Progenitor cell of endocrine pancreas (in vitro differentiated cells): ENCODE data around the gene DPP9. TPM values are rescaled to one million over a fixed set of nuclear protein-coding genes. Genes with fewer than 3 reads are reported as not detected.

Experiments used
- DNase-seq: peaks from one replicate; pipeline ENCODE4 v3.0.0; 2021; ENCODE audit warnings: low spot score; ENCODE audit not compliant: unreplicated experiment
- H3K27ac Mint-ChIP-seq: 2 replicates; pipeline ENCODE4 v1.8.0; 2021; ENCODE audit warnings: mild to moderate bottlenecking, moderate library complexity, mixed read lengths
- H3K27me3 Mint-ChIP-seq: 2 replicates; pipeline ENCODE4 v1.8.0; 2021; ENCODE audit warnings: mixed read lengths
- H3K36me3 Mint-ChIP-seq: 2 replicates; pipeline ENCODE4 v1.8.0; 2022; ENCODE audit warnings: mixed read lengths; ENCODE audit not compliant: insufficient read depth
- H3K4me1 Mint-ChIP-seq: 2 replicates; pipeline ENCODE4 v1.8.0; 2021; ENCODE audit warnings: low read depth, mixed read lengths
- H3K4me3 Mint-ChIP-seq: 2 replicates; pipeline ENCODE4 v1.8.0; 2021; ENCODE audit warnings: low read depth, mild to moderate bottlenecking, moderate library complexity, mixed read lengths
- H3K9me3 Mint-ChIP-seq: 2 replicates; pipeline ENCODE4 v1.8.0; 2021; ENCODE audit warnings: low read depth, mixed read lengths
- total RNA-seq: library from RNA; stranded (reverse); gene quantifications from 2 replicates; pipeline ENCODE4 v1.2.1, GENCODE V29; 2021
- TF ChIP-seq, protein P1 (sequence below): fragments of 200-600 bp; sonication (generic); IDR thresholded peaks from one replicate; pipeline ENCODE4 v1.5.0; 2021; ENCODE audit warnings: antibody characterized with exemption, mild to moderate bottlenecking; ENCODE audit not compliant: unreplicated experiment

The DPP9 gene
- total RNA-seq, 1 donor from 2014 or later = 50.3 TPM

DNA sequence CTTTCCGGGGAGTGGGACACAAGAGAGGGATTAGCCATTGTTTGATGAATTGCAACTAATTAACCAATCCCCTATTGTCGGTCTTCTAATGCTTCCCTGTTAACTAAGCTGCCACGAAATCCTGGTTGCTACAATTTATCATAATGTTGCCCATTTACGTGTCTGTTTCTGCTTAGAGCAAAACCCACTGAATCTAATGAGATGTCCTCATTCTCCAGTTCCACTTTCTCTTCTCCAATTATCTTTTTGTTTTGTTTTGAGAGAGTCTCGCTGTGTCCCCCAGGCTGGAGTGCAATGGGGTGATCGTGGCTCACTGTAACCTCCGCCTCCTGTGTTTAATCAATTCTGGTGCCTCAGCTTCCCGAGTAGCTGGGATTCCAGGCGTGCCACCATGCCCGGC, 5.2 kb upstream of the DPP9 start:
- Mint-ChIP-seq H3K36me3 (peaks cover under 1% of the 10 kb centered on the region), H3K4me3 (no peak overlapping the region), H3K9me3 (no peaks in the 10 kb centered on the region), H3K27me3 (peaks cover 8% of the 10 kb centered on the region), H3K27ac (peak overlapping the region; percentile 14), H3K4me1 (peaks cover 8% of the 10 kb centered on the region)
- DNase-seq = no peak
- TF ChIP-seq, protein P1, sequence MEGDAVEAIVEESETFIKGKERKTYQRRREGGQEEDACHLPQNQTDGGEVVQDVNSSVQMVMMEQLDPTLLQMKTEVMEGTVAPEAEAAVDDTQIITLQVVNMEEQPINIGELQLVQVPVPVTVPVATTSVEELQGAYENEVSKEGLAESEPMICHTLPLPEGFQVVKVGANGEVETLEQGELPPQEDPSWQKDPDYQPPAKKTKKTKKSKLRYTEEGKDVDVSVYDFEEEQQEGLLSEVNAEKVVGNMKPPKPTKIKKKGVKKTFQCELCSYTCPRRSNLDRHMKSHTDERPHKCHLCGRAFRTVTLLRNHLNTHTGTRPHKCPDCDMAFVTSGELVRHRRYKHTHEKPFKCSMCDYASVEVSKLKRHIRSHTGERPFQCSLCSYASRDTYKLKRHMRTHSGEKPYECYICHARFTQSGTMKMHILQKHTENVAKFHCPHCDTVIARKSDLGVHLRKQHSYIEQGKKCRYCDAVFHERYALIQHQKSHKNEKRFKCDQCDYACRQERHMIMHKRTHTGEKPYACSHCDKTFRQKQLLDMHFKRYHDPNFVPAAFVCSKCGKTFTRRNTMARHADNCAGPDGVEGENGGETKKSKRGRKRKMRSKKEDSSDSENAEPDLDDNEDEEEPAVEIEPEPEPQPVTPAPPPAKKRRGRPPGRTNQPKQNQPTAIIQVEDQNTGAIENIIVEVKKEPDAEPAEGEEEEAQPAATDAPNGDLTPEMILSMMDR = no peak

DNA sequence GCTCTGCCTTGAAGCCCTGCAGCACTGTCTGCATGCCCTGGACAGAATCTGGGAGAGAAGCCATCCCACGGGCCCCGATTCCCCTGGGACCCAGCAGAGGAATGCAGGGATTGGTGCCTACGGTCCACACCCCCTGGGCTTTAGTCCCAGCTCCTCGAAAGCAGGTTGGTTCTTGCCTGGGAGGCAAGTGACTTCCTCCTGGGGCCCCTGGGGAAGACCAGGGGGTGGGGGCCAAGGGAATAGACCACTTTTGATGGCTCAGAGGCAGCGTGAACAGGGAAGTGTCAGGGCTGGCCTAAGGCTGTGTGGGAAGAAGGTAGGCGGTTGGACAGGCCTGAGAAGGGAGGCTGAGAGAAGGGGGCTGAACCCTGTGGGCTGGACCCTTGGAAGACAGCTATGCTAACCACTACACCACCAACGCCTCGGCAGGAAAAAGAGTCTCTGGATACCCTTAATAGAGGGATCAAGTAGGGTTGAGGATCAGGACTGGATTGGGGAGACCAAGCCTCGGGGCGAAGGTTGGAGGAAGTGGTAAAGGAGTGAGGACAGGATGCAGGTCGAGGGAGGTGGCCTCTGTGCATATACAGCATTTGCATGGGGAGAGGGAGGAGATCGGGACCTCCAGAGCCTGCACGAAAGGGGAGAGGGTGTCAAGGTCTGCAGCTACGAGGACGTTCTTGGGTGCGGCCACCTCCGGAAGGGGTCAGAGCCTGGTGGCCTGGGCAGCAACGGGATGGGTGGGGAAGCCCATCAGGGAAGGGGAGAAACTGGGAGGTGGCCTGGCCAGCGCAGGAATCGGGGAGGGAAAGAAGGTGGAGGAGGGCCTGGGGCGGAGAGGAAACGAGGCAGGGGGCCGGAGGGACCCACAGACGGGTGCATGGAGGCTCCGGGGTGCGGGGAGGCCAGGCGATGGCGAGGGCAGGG, 709 bp downstream of the DPP9 start:
- peaks cover 4% of the 10 kb centered on the region for H3K36me3 Mint-ChIP-seq
- DNase-seq = no peak
- H3K4me3 Mint-ChIP-seq = peak overlapping the region; percentile 95
- TF ChIP-seq, protein P1 = no peak
- no peaks in the 10 kb centered on the region for H3K27me3 Mint-ChIP-seq
- no peaks in the 10 kb centered on the region for H3K9me3 Mint-ChIP-seq
- peak overlapping the region; percentile 94 for H3K27ac Mint-ChIP-seq
- H3K4me1 Mint-ChIP-seq = peaks cover 12% of the 10 kb centered on the region

DNA sequence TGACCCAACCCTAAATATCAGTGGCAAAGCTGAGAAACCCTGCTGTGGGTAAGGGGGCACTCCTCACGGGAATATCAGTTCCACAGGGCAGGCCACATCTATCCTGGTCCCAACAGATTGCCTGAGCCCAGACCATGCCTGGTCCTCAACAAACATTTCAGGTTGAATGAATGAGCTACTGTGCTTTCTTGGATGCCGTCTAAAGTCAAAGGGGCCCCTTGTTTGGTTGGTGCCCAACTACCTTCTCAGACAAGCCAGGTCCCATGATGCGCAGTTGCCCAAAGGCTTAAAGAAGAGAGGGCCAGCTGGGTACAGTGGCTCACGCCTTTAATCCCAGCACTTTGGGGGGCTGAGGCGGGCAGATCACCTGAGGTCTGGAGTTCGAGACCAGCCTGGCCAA, 2.4 kb downstream of the DPP9 start:
- Mint-ChIP-seq H3K36me3 (peaks cover 6% of the 10 kb centered on the region), H3K9me3 (no peaks in the 10 kb centered on the region), H3K27me3 (no peaks in the 10 kb centered on the region), H3K4me1 (peaks cover 14% of the 10 kb centered on the region), H3K27ac (no peak overlapping the region), H3K4me3 (peak overlapping the region; percentile 95)
- TF ChIP-seq, protein P1 = no peak
- no peak for DNase-seq

DNA sequence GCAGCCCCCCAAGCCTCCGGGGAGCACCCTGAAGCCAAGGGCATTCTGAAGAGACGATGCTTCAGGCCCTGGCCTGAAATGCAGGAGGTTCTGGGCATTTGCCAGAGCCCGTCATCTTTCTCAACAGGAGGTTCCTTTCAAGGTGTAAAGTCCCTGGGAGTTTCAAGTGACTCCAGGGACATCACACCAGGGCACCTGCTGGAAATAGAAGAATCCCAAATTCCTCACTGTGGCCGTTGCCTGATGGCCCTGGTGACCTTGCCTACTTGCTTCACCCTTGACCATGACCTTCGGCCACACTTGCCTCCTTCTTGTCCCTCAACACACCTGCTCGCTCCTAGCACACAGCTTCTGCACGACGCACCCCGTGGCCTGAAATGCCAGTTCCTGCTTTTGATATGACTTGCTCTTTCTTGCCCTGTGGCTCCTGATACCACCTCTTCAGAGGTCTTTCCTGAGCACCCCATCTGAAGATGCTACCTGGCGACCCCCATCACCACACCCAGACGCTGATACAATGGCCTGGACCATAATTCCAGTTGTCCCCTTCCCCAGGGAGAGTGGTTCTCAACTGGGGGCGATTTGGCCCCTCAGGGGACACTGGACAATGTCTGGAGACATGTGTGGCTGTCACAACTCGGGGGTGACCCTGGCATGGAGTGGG, 3.5 kb downstream of the DPP9 start:
- Mint-ChIP-seq H3K36me3 (peaks cover 6% of the 10 kb centered on the region), H3K27ac (no peak overlapping the region), H3K27me3 (no peaks in the 10 kb centered on the region), H3K4me3 (no peak overlapping the region), H3K4me1 (peaks cover 24% of the 10 kb centered on the region), H3K9me3 (no peaks in the 10 kb centered on the region)
- DNase-seq = no peak
- TF ChIP-seq, protein P1 = no peak

DNA sequence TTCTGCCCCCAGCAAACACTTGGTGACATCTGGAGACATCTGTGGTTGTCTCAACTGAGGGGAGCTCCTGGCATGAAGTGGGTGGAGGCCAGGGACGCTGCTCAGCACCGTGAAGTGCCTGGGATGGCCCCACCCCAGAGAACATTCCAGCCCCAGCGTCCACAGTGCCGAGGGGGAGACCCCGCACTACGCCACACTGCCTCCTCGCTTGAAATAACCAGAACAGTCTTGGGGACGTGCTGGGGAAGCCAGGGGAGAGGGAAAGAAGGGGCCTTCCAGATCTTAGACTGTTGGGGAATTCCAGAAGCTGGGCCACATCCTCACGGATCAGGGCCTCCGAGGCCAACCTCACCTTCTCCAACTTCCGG, 4.2 kb downstream of the DPP9 start:
- Mint-ChIP-seq H3K9me3 (no peaks in the 10 kb centered on the region), H3K36me3 (peaks cover 9% of the 10 kb centered on the region), H3K4me3 (no peak overlapping the region), H3K27me3 (no peaks in the 10 kb centered on the region), H3K4me1 (peaks cover 23% of the 10 kb centered on the region), H3K27ac (no peak overlapping the region)
- DNase-seq = no peak
- TF ChIP-seq, protein P1 = no peak
